ENCODE results near the gene PLOD2.

The PLOD2 gene

GRCh38 chr3:146166415-146166821 is 5.4 kb upstream of the PLOD2 start:
- DNase-seq (ENCODE audit: low spot score): no peak

GRCh38 chr3:146165877-146166276 is 4.9 kb upstream of the PLOD2 start:
- DNase-seq (ENCODE audit: low spot score): no peak

GRCh38 chr3:146164971-146165769 is 4.2 kb upstream of the PLOD2 start:
- no peak for DNase-seq (ENCODE audit: low spot score)

GRCh38 chr3:146164506-146164905 is 3.5 kb upstream of the PLOD2 start:
- no peak for DNase-seq (ENCODE audit: low spot score)

- no peak for DNase-seq (ENCODE audit: low spot score)
Observed at GRCh38 chr3:146164071-146164470, 3.1 kb upstream of the PLOD2 start.

GRCh38 chr3:146163584-146163983 is 2.6 kb upstream of the PLOD2 start:
- peak; percentile 4 for DNase-seq (ENCODE audit: low spot score)

- no peak for DNase-seq (ENCODE audit: low spot score)
Observed at GRCh38 chr3:146162561-146162960, 1.6 kb upstream of the PLOD2 start.

- no peak for DNase-seq (ENCODE audit: low spot score)
Observed at GRCh38 chr3:146161663-146162002, 649 bp upstream of the PLOD2 start.

GRCh38 chr3:146160321-146160963 is 542 bp downstream of the PLOD2 start:
- DNase-seq (ENCODE audit: low spot score): peak; percentile 73

GRCh38 chr3:146159616-146160320 is 1.2 kb downstream of the PLOD2 start:
- DNase-seq (ENCODE audit: low spot score): no peak

- DNase-seq (ENCODE audit: low spot score): no peak
Observed at GRCh38 chr3:146159037-146159436, 1.9 kb downstream of the PLOD2 start.

- DNase-seq (ENCODE audit: low spot score): no peak
Observed at GRCh38 chr3:146157325-146158060, 3.5 kb downstream of the PLOD2 start.

GRCh38 chr3:146156666-146157314 is 4.2 kb downstream of the PLOD2 start:
- DNase-seq (ENCODE audit: low spot score): no peak

GRCh38 chr3:146156095-146156494 is 4.9 kb downstream of the PLOD2 start:
- no peak for DNase-seq (ENCODE audit: low spot score)

GRCh38 chr3:146154995-146155394 is 6.0 kb downstream of the PLOD2 start:
- no peak for DNase-seq (ENCODE audit: low spot score)

GRCh38 chr3:146154316-146154715 is 6.7 kb downstream of the PLOD2 start:
- DNase-seq (ENCODE audit: low spot score): no peak

- DNase-seq (ENCODE audit: low spot score): no peak
Observed at GRCh38 chr3:146153429-146153828, 7.6 kb downstream of the PLOD2 start.

GRCh38 chr3:146152834-146153233 is 8.2 kb downstream of the PLOD2 start:
- DNase-seq (ENCODE audit: low spot score): no peak

GRCh38 chr3:146148468-146148931 is 12.5 kb downstream of the PLOD2 start:
- DNase-seq (ENCODE audit: low spot score): no peak

GRCh38 chr3:146145642-146146041 is 15.3 kb downstream of the PLOD2 start:
- no peak for DNase-seq (ENCODE audit: low spot score)

GRCh38 chr3:146142757-146143156 is 18.2 kb downstream of the PLOD2 start:
- DNase-seq (ENCODE audit: low spot score): no peak

- DNase-seq (ENCODE audit: low spot score): no peak
Observed at GRCh38 chr3:146139586-146140110, 21.3 kb downstream of the PLOD2 start.
